ENCODE results near the gene CTNNA1.
"Not testable (repeated sequence)": the region's sequence is repeated elsewhere in the genome, so short reads cannot be mapped to it uniquely, and the experiment has no call there.

CTNNA1 gene

DNA sequence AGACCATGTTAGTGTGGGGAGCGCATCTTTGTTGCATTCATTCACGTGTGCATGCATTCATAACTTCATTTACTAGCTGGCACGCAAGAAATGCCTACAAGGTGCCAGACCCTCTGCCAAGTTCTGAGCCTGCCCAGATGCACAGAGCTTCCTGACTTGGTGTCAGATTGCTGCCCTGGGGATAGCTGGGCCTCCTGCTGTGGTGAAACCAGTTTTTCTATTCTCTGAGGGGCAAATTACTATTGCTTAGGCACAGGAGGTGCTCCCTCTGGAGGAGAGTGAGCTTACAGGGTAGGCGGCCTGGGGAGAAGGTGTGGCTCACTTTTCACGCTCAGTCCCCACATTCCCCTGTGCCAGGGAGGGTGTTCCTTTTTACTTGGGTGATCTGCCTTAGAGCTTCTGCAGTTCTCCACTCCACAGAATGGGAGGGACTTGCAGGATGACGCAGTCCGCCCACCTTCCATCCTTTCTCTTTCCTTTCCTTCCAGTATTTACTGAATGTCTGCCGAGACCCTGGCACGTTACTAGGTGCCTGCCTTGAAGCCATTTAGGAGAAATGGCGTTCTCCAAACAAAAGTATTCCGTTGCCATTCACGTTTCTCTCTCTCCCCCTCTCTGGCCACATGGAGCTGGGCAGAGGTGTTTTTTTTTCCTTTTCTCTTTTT is 27.9 kb upstream of the CTNNA1 start:
- DNase-seq = no peak

DNA sequence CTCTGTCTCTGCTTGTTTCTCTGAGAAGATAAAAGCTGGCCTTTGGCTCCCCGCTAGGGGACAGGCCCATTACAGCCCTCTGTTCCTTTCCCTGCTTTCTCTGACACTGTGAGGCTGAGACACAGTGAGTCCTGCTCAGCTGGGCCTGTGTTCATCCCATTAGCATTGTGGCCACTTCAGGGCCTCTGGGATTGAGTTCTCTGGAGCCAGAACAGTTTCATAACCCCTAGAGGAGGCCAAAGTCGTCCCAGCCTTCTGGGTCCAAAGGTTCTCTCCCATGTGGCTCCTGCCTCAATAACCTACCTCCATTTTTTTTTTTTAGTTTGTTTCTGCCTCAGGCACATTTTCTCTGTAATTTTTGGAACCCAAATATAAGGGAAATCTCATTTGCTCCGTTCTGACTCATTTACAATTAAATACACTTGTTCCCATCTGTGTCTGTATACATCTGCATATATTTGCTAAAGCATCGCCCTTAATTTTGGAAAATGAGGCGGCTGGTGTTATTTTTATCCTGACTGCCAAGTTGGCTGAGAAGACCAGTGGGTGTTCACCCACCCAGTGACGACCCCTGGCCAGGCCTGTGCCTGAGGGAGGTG is 27.3 kb upstream of the CTNNA1 start:
- DNase-seq = no peak

DNA sequence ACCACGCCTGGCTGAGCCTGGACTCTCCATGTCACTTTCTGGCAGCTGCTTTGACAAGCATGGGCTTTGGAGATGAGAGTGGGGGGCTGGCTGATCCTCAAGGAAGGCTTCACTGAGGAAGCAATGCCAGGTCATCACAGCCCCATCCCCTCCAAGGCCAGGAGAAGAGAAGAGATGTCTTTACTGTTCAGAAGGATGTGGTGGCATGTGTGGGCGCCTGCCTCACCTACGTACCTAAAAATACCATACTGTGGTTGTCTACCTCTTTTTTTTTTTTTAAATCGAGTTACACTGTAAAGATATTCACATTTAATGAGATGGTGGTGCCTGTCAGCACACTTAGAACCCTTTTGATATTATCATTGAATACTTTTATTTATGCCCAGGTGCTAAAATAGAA is 26.4 kb upstream of the CTNNA1 start:
- no peak for DNase-seq

- not testable (repeated sequence) for DNase-seq
Measured at GRCh38 chr5:138730496-138730895, 22.7 kb upstream of the CTNNA1 start.

DNA sequence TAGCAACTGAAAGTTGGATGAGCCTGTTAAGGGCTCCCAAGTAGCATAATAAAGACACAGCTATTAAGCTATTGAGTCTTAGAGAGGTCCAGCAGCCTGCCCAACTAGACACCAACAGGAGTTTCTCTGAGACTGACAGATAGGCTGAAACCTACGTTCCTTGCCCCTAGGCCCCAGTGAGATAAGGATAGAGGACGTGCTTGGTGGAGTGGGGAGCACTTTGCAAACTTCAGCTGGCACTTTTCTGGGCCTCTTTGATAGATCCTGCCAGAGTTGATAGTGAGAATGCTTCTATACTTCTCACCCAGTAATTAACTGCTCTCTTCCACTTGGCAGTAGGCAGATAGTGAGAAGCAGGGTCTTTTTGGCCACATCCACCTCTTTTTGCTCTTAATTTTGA is 20.8 kb upstream of the CTNNA1 start:
- DNase-seq = no peak

GRCh38 chr5:138732933-138733332 is 20.3 kb upstream of the CTNNA1 start:
- no peak for DNase-seq

GRCh38 chr5:138733509-138733908 is 19.7 kb upstream of the CTNNA1 start:
- DNase-seq = no peak

GRCh38 chr5:138736293-138736692 is 16.9 kb upstream of the CTNNA1 start:
- DNase-seq = no peak

GRCh38 chr5:138737494-138738265 is 15.5 kb upstream of the CTNNA1 start:
- no peak for DNase-seq

GRCh38 chr5:138738399-138738798 is 14.8 kb upstream of the CTNNA1 start:
- no peak for DNase-seq

DNA sequence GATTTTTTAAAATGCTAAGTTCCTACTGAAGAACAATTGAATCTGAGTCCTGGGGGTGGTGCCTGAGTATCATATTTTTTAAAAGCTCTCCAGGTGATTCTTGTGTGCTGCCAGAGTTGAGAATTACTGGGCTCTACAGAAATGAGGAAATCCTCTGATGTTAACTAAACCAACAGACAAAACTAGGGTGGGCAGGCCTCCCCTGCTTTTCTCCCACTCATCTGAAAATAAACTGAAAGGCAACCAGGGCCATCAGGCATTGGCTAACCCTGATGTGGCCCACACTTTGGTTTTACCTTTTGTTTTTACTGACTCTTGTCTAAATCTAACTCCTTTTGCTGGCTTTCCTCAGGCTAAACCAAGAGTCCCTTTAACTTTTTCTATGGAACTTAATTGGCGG is 13.3 kb upstream of the CTNNA1 start:
- DNase-seq = no peak

DNA sequence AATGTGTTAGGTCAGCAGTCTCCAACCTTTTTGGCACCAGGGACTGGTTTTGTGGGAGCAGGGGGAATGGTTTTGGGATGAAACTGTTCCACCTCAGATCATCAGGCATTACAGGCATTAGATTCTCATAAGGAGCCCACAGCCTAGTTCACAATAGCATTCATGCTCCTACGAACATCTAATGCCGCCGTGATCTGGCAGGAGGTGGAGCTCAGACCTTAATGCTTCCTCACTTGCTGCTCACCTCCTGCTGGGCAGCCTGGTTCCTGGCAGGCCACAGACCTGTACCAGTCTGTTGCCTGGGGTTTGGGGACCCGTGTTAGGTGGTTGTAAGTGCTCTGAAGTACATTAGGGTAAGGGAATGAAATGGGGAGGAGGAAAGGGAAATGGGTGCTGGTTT is 9.7 kb upstream of the CTNNA1 start:
- DNase-seq = no peak

DNA sequence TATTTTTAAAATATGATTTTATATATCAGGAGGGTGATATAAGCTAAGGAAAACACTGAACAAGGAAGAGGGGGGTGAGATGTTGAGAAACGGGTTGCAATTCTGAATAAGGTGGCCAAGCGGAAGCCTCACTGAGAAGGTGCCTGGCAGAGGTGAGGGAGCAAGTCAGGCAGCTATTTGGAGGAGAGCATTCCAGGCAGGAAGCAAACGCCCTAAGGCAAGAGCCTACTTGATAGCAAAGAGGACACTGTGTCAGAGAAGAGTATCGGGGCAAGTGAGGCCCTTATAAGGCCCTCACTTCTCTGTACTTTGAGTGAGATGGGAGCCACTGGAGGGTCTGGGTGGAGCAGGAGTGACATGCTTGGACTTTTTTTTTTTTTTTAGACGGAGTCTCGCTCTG is 8.0 kb upstream of the CTNNA1 start:
- no peak for DNase-seq

- no peak for DNase-seq
Measured at GRCh38 chr5:138748630-138749081, 4.6 kb upstream of the CTNNA1 start.

DNA sequence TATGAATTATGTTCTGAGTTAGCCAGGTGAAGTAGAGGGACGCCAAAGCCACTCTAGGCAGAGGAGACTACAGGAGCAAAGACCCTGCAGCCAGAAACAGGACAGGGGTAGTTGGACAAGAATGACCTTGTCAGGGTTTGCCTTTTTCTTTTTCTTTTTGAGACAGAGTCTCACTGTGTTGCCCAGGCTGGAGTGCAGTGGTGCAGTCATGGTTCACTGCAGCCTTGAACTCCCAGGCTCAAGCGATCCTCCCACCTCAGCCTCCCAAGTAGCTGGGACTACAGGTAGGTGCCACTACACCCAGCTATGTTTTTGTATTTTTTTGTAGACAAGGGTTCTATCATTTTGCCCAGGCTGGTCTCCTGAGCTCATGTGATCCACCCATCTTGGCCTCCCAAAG is 1.9 kb upstream of the CTNNA1 start:
- not testable (repeated sequence) for DNase-seq

DNA sequence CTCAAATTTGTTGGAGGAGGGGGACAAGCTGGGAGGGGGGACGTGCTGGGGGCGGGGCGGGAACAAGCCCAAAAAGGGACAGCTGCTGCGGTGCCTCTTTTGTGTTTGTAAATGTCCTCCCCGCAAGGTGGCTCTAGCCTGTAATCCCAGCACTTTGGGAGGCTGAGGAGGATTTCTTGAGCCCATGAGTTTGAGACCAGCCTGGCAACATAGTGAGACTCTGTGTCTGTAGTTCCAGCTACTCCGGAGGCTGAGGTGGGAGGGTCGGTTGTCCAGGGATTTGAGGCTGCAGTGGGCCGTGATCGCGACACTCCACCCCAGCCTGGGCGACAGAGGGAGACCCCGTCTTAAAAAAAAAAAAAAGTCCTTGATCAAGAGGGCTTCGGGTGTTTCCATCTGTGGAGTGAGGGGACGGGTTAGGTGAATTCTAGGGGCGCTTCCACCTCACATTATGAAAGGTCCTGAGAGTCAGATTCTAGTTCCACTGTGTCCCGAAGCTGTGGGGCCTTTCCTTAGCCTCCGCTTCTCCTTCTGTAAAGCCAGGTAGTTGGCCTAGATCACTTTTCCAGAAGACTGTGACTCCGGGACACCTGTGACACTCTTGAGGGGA is 779 bp upstream of the CTNNA1 start:
- no peak for DNase-seq

DNA sequence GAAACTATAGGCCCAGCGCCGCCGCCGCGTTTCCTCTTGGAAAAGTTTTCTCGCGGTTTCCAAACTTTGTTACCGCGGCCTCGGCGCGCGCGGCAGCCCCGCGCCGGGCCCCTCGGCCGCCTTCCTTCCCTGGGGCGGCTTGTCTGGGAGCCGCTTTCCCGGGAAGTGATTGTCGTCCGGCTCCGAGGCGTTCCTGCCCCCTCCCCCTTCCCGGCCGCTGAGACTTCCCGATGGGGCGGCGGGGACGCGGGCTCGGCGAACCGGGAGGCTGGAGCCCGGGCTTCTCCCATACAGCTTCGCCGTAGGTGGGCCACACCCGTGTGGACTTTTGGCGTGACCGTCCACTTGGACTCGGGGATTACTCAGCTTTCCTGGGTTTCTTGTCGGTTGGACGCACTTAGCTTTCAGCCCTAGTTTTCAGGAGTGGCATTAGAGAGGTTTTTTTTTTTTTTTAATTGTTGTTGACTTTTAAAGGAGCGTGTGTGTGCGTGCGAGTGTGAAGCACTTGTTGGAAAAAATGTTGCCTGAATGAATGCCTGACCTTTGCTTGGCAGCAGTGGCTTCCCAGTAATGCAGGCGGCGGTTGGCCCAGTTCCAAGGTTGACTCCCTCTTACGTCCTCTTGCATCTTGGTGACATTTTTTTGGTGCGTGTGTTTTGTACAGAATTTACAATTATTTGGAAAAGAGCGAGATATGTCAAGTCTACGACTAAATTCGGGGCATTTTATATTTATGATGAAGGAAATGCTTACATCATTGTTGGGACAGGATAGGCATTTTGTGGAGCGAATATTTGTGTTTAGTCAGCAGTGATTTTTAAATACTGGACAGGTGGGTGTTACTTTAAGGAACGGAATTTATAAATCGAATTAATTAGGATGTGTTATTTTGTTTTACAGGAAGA is 821 bp downstream of the CTNNA1 start:
- DNase-seq = peak; percentile 22

- DNase-seq = no peak
Measured at GRCh38 chr5:138754699-138755057, 1.5 kb downstream of the CTNNA1 start.

- no peak for DNase-seq
Measured at GRCh38 chr5:138755084-138755748, 2.0 kb downstream of the CTNNA1 start.

DNA sequence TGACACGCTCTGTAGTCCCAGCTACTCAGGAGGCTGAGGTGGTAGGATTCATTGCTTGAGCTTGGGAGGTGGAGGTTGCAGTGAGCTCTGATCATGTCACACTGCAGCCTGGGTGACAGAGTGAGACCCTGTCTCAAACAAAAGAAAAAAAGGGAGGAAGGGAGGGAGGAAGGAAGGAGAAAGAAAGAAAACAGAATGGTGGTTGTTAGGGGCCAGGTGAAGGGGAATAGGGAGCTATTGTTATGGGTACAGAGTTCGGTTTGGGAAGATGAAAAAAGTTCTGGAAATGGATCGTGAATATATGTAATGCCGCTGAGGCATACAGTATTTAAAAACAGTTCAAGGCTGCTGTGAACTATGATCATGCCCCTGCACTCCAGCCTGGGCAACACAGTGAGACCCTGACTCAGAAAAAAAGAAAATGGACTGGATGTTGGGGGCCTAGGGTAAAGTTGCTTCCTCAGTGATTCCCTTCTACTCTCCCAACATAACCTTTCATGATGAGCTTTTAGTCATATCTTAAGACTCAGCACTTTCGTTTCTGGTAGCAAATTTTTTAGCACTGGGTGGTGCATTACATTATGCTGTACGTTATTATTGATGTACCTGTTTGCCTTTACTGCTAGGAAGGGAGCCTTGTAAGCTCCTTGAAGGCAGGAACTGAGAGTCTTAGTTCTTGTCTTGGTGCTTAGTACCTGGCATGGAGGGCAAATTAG is 4.0 kb downstream of the CTNNA1 start:
- DNase-seq = no peak

DNA sequence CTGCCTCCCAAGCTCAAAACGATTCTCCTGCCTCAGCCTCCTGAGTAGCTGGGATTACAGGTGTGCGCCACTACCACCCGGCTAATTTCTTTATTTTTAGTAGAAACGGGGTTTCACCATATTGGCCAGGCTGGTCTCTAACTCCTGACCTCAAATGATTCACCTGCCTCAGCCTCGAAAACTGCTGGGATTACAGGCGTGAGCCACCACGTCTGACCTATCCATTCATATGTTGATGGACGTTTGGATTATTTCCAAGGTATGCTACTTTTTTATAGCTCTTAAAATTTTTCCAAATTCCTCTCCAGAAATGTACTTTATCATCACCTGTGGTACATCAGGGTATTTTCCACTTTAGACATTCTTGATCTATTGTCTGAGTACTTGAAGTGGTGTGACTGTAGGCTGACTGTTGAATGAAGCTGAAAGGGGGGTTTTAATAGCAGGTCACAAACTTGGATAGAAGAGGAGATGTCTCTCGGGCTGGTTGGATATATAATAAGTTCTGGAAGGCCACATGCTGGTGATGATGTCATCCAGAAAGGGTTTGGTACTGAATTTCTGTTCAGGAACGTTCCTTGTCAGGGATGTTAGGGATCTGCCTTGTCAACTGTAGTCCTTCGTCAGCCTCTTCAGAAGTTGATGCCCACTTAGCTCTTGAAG is 7.4 kb downstream of the CTNNA1 start:
- DNase-seq = no peak
